T-cell (primary cell): Measurements from ENCODE around the gene TNRC6C. TPM values are rescaled to one million over a fixed set of nuclear protein-coding genes. Genes with fewer than 3 reads are reported as not detected.

Experiments
- ATAC-seq, 4 experiments: fragments of 200-7000 bp in 3 of 4; fragments of 150-1000 bp in 1 of 4; cut with Tn5 transposase; replicated peaks in 1 of 4; 1 replicate in 3 of 4; 2 replicates in 1 of 4; pipeline ENCODE4 v1.10.0; 2021; ENCODE audit warnings: moderate library complexity in 3 of 4, mild to moderate bottlenecking in 2 of 4, moderate number of reproducible peaks in 1 of 4
- CTCF ChIA-PET, 2 donors: fragments of 300-600 bp; sonication (Branson Sonifier 250); formaldehyde crosslinking; loops; one replicate each; lab custom pipeline; 2022; ENCODE audit warnings: antibody characterized with exemption in 2 of 2; lab: Charles Lee
- POLR2A ChIA-PET, 2 donors: fragments of 300-600 bp; sonication (Branson Sonifier 250); formaldehyde crosslinking; loops; one replicate each; lab custom pipeline; 2022; ENCODE audit warnings: antibody characterized with exemption in 2 of 2; lab: Charles Lee
- DNase-seq, 35 experiments: peaks; one replicate each; pipeline versions ENCODE4 v3.0.0 to v3.0.0-alpha.2; 2013 to 2023
- H3K27ac ChIP-seq: one replicate; pipeline ENCODE4 v1.5.1; 2013; ENCODE audit warnings: low read length
- H3K27me3 ChIP-seq, 2 experiments: replicated peaks in 1 of 2; 1 replicate in 1 of 2; 2 replicates in 1 of 2; pipeline versions ENCODE4 v1.6.1 to v1.7.0; 2013; ENCODE audit warnings: low read length in 1 of 2, mixed read lengths in 1 of 2; ENCODE audit not compliant: control insufficient read depth in 2 of 2, insufficient read depth in 2 of 2; ENCODE audit errors: extremely low read depth in 1 of 2
- H3K36me3 ChIP-seq, 2 donors: 1 replicate in 1 of 2; 2 replicates in 1 of 2; pipeline versions ENCODE4 v1.6.1 to v1.7.0; 2013; ENCODE audit warnings: low read length in 1 of 2; ENCODE audit not compliant: control insufficient read depth in 2 of 2, insufficient read depth in 1 of 2; ENCODE audit errors: extremely low read depth in 1 of 2
- H3K4me1 ChIP-seq, 2 experiments: 1 replicate in 1 of 2; 2 replicates in 1 of 2; pipeline versions ENCODE4 v1.6.1 to v1.7.0; 2013; ENCODE audit warnings: low read length in 2 of 2, mixed read lengths in 1 of 2; ENCODE audit not compliant: insufficient read depth in 2 of 2, control insufficient read depth in 1 of 2; ENCODE audit errors: extremely low read depth in 1 of 2
- H3K4me3 ChIP-seq, 2 donors: 1 replicate in 1 of 2; 2 replicates in 1 of 2; pipeline versions ENCODE4 v1.5.1 to v1.7.0; 2013; ENCODE audit warnings: mild to moderate bottlenecking in 2 of 2, low read length in 1 of 2, moderate library complexity in 1 of 2; ENCODE audit not compliant: control insufficient read depth in 1 of 2; ENCODE audit errors: extremely low read depth in 1 of 2
- H3K9me3 ChIP-seq: 2 replicates; pipeline ENCODE4 v1.7.0; 2013
- H3K27ac Mint-ChIP-seq, 2 donors: one replicate each; pipeline ENCODE4 v1.8.0; 2020 to 2021; ENCODE audit warnings: mild to moderate bottlenecking in 2 of 2, mixed read lengths in 2 of 2
- H3K27me3 Mint-ChIP-seq, 2 donors: one replicate each; pipeline ENCODE4 v1.8.0; 2021 to 2022; ENCODE audit warnings: mixed read lengths in 2 of 2
- H3K36me3 Mint-ChIP-seq: one replicate; pipeline ENCODE4 v1.8.0; 2021; ENCODE audit warnings: mixed read lengths
- H3K4me1 Mint-ChIP-seq, 3 donors: one replicate each; pipeline ENCODE4 v1.8.0; 2020 to 2022; ENCODE audit warnings: mixed read lengths in 3 of 3, mild to moderate bottlenecking in 1 of 3
- H3K4me3 Mint-ChIP-seq, 3 donors: one replicate each; pipeline ENCODE4 v1.8.0; 2020 to 2022; ENCODE audit warnings: mild to moderate bottlenecking in 3 of 3, mixed read lengths in 3 of 3, moderate library complexity in 3 of 3
- H3K9me3 Mint-ChIP-seq, 3 donors: one replicate each; pipeline ENCODE4 v1.8.0; 2020 to 2022; ENCODE audit warnings: mixed read lengths in 3 of 3
- WGBS: methylation state at CpG from one replicate; pipeline ENCODE4 v1.1.5; 2013; ENCODE audit warnings: missing lambda C conversion rate; ENCODE audit not compliant: insufficient coverage; 5-methylcytosine and 5-hydroxymethylcytosine counted together
- total RNA-seq, 35 experiments: library from RNA in 6 of 35; stranded (reverse) in 6 of 35; fragments of 120-200 nt in 1 of 35; gene quantifications; one replicate each; pipeline versions ENCODE4 v1.2.1 to v1.2.4 and lab custom pipeline; 2013 to 2026

The TNRC6C gene
- total RNA-seq, 5 donors from 2014 or later (not counting 1 experiment from before 2014, with no cell fraction given): 87.1 to 116 (median 94.3) TPM

GRCh38 chr17:78140169-78141051 lies 181.9 kb downstream of the TNRC6C start:
- H3K27ac Mint-ChIP-seq: peak overlapping the region; percentile 84 to 85
- Histone ChIP-seq H3K36me3 (peaks cover 26 to 55% of the 10 kb centered on the region in 2 donors), H3K4me1 (peaks cover 24 to 93% of the 10 kb centered on the region in 2 experiments), H3K4me3 (no peak overlapping the region), H3K27ac (peak overlapping the region; percentile 52), H3K27me3 (no peaks in the 10 kb centered on the region), H3K9me3 (no peaks in the 10 kb centered on the region)
- H3K4me3 Mint-ChIP-seq: peak overlapping the region in 2 of 3 donors; percentile 47 to 53
- DNase-seq (peak; percentile 85 to 96 (median 93)), ATAC-seq (peak; percentile 78 to 86 (median 83))
- 46% methylated on average over 46 of the region's 58 CpGs for WGBS
- no peaks in the 10 kb centered on the region for H3K9me3 Mint-ChIP-seq
- peaks cover 72 to 80% (median 79%) of the 10 kb centered on the region in 3 donors for H3K4me1 Mint-ChIP-seq
- POLR2A ChIA-PET: interaction anchor here (0.6 kb wide), 2 partner anchors 12 to 105 kb away, joined by 3 to 4 read pairs; no protein-coding TSS in a partner anchor
- no peaks in the 10 kb centered on the region for H3K27me3 Mint-ChIP-seq
- peaks cover 22% of the 10 kb centered on the region for H3K36me3 Mint-ChIP-seq
- CTCF ChIA-PET: interaction anchor here (0.6 to 1.3 kb wide), 6 partner anchors 11 to 728 kb away, joined by 3 to 6 read pairs (median 4); partner anchors contain the start of gene TK1 (in 1 of the 2)

- CTCF ChIA-PET: interaction anchor here (0.6 kb wide), 2 partner anchors 476 to 1602 kb away, joined by 3 read pairs; partner anchors contain the start of gene PRCD (in 1 of the 2)
- H3K27me3 ChIP-seq: no peaks in the 10 kb centered on the region
- WGBS: 85% methylated on average over 16 of the region's 20 CpGs
Observed at GRCh38 chr17:78141437-78142118, 183.1 kb downstream of the TNRC6C start.

GRCh38 chr17:78142119-78142861 lies 183.8 kb downstream of the TNRC6C start:
- H3K36me3 Mint-ChIP-seq: peaks cover 8% of the 10 kb centered on the region
- no peaks in the 10 kb centered on the region for H3K27me3 ChIP-seq
- peaks cover 12 to 84% of the 10 kb centered on the region in 2 experiments for H3K4me1 ChIP-seq
- peaks cover 53 to 68% (median 65%) of the 10 kb centered on the region in 3 donors for H3K4me1 Mint-ChIP-seq
- ATAC-seq: no peak
- H3K4me3 ChIP-seq: no peak overlapping the region
- peak overlapping the region in 1 of 2 donors; percentile 31 for H3K27ac Mint-ChIP-seq
- no peak overlapping the region for H3K4me3 Mint-ChIP-seq
- POLR2A ChIA-PET: interaction anchor here in 1 of 2 donors (0.5 to 0.6 kb wide), 2 partner anchors 76 to 154 kb away, joined by 3 to 5 read pairs; no protein-coding TSS in a partner anchor
- CTCF ChIA-PET: interaction anchor here (0.6 kb wide), 2 partner anchors 476 to 1602 kb away, joined by 3 read pairs; partner anchors contain the start of gene PRCD (in 1 of the 2)
- H3K36me3 ChIP-seq: peaks cover 11 to 37% of the 10 kb centered on the region in 2 donors
- H3K27ac ChIP-seq: no peak overlapping the region
- H3K9me3 Mint-ChIP-seq: no peaks in the 10 kb centered on the region
- 76% methylated on average over 12 of the region's 16 CpGs for WGBS
- H3K27me3 Mint-ChIP-seq: no peaks in the 10 kb centered on the region
- H3K9me3 ChIP-seq: no peaks in the 10 kb centered on the region
- no peak for DNase-seq

More at GRCh38 chr17:78141437-78142118, 183.1 kb downstream of the TNRC6C start:
- POLR2A ChIA-PET: interaction anchor here in 1 of 2 donors (0.5 to 0.6 kb wide), 2 partner anchors 76 to 153 kb away, joined by 3 to 5 read pairs; no protein-coding TSS in a partner anchor
- H3K27ac ChIP-seq: no peak overlapping the region
- no peak overlapping the region for H3K4me3 Mint-ChIP-seq
- H3K4me1 ChIP-seq: peaks cover 19 to 84% of the 10 kb centered on the region in 2 experiments
- H3K36me3 Mint-ChIP-seq: peaks cover 12% of the 10 kb centered on the region
- peaks cover 18 to 44% of the 10 kb centered on the region in 2 donors for H3K36me3 ChIP-seq
- no peaks in the 10 kb centered on the region for H3K27me3 Mint-ChIP-seq
- H3K27ac Mint-ChIP-seq: peak overlapping the region; percentile 69 to 74
- ATAC-seq: no peak
- H3K9me3 ChIP-seq: no peaks in the 10 kb centered on the region
- no peak for DNase-seq
- H3K4me1 Mint-ChIP-seq: peaks cover 60 to 72% (median 70%) of the 10 kb centered on the region in 3 donors
- no peaks in the 10 kb centered on the region for H3K9me3 Mint-ChIP-seq
- no peak overlapping the region for H3K4me3 ChIP-seq

- no peak overlapping the region for H3K4me3 Mint-ChIP-seq
- H3K4me1 ChIP-seq: peaks cover 6 to 82% of the 10 kb centered on the region in 2 experiments
Observed at GRCh38 chr17:78143214-78144146, 185.0 kb downstream of the TNRC6C start.

GRCh38 chr17:78144147-78144719 lies 185.7 kb downstream of the TNRC6C start:
- Mint-ChIP-seq H3K9me3 (no peaks in the 10 kb centered on the region), H3K27me3 (no peaks in the 10 kb centered on the region), H3K4me1 (peaks cover 45 to 61% (median 57%) of the 10 kb centered on the region in 3 donors), H3K4me3 (no peak overlapping the region), H3K36me3 (peaks cover 7% of the 10 kb centered on the region), H3K27ac (peak overlapping the region; percentile 30 to 43)
- peak overlapping the region; percentile 36 for H3K27ac ChIP-seq
- DNase-seq (no peak), ATAC-seq (no peak)
- peaks cover 6 to 78% of the 10 kb centered on the region in 2 experiments for H3K4me1 ChIP-seq
- no peak overlapping the region for H3K4me3 ChIP-seq
- POLR2A ChIA-PET: no interaction called here
- CTCF ChIA-PET: interaction anchor here in 1 of 2 donors (0.6 kb wide), 1 partner anchor 24 kb away, joined by 3 read pairs; no protein-coding TSS in a partner anchor
- H3K36me3 ChIP-seq: peaks cover 7 to 20% of the 10 kb centered on the region in 2 donors
- no peaks in the 10 kb centered on the region for H3K9me3 ChIP-seq
- 82% methylated on average over 6 of the region's 11 CpGs for WGBS
- H3K27me3 ChIP-seq: no peaks in the 10 kb centered on the region

More at GRCh38 chr17:78143214-78144146, 185.0 kb downstream of the TNRC6C start:
- Histone ChIP-seq H3K27me3 (no peaks in the 10 kb centered on the region), H3K4me3 (no peak overlapping the region), H3K27ac (peak overlapping the region; percentile 36), H3K36me3 (peaks cover 7 to 27% of the 10 kb centered on the region in 2 donors), H3K9me3 (no peaks in the 10 kb centered on the region)
- Mint-ChIP-seq H3K27ac (peak overlapping the region; percentile 30 to 36), H3K9me3 (no peaks in the 10 kb centered on the region), H3K27me3 (no peaks in the 10 kb centered on the region), H3K4me1 (peaks cover 50 to 65% (median 61%) of the 10 kb centered on the region in 3 donors), H3K36me3 (peaks cover 7% of the 10 kb centered on the region)
- DNase-seq (no peak), ATAC-seq (no peak)
- POLR2A ChIA-PET: no interaction called here
- 85% methylated on average over 19 of the region's 21 CpGs for WGBS
- CTCF ChIA-PET: interaction anchor here in 1 of 2 donors (0.6 kb wide), 1 partner anchor 23 kb away, joined by 3 read pairs; no protein-coding TSS in a partner anchor
